SHP77 treated with DMSO at 0.1 percent for 48 hours (cell line): ENCODE data around the gene ANKRD49.

Experiments used
- DNase-seq: peaks from one replicate; lab custom pipeline; 2025; lab: John Stamatoyannopoulos, UW

ANKRD49 gene

GRCh38 chr11:94544646-94545263, 51.0 kb downstream of the ANKRD49 start:
- no peak for DNase-seq

DNA sequence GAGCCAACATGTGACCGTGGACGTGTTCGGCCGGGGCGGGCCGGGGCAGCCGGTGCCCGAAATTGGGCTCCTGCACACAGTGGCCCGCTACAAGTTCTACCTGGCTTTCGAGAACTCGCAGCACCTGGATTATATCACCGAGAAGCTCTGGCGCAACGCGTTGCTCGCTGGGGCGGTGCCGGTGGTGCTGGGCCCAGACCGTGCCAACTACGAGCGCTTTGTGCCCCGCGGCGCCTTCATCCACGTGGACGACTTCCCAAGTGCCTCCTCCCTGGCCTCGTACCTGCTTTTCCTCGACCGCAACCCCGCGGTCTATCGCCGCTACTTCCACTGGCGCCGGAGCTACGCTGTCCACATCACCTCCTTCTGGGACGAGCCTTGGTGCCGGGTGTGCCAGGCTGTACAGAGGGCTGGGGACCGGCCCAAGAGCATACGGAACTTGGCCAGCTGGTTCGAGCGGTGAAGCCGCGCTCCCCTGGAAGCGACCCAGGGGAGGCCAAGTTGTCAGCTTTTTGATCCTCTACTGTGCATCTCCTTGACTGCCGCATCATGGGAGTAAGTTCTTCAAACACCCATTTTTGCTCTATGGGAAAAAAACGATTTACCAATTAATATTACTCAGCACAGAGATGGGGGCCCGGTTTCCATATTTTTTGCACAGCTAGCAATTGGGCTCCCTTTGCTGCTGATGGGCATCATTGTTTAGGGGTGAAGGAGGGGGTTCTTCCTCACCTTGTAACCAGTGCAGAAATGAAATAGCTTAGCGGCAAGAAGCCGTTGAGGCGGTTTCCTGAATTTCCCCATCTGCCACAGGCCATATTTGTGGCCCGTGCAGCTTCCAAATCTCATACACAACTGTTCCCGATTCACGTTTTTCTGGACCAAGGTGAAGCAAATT, 51.7 kb downstream of the ANKRD49 start:
- no peak for DNase-seq

GRCh38 chr11:94546162-94546470, 52.3 kb downstream of the ANKRD49 start:
- DNase-seq, result no peak

GRCh38 chr11:94546886-94547285, 53.1 kb downstream of the ANKRD49 start:
- no peak for DNase-seq

GRCh38 chr11:94549146-94549545, 55.4 kb downstream of the ANKRD49 start:
- DNase-seq, result no peak
